Right ventricle myocardium inferior (tissue), 1 donor: ENCODE measurements around the gene SP3. TPM values are rescaled to one million over a fixed set of nuclear protein-coding genes. Genes with fewer than 3 reads are reported as not detected.

Experiments used
- ATAC-seq: fragments of 200-7000 bp; cut with Tn5 transposase; one replicate; pipeline ENCODE4 v1.9.1; 2020; ENCODE audit warnings: mild to moderate bottlenecking, moderate library complexity
- DNase-seq: peaks from one replicate; pipeline ENCODE4 v3.0.0; 2021; ENCODE audit errors: missing footprints
- intact Hi-C: fragments of 100-400 bp; cut with DNase I; formaldehyde crosslinking; loops from one replicate; pipeline ENCODE4 v1.11.0; 2022
- total RNA-seq: library from RNA; stranded (reverse); fragmentation: NEBNext Ultra II Directional; extraction: Animal tissue kit (Norgen Biotek cat#: 25700); gene quantifications from one replicate; pipeline ENCODE4 v1.2.1, GENCODE V29; 2021
- donor health status: DM: no; HTN: yes; CAD: no; lungs with severe emphysema.

Gene SP3
- total RNA-seq, 1 donor from 2014 or later: 41.2 TPM

DNA sequence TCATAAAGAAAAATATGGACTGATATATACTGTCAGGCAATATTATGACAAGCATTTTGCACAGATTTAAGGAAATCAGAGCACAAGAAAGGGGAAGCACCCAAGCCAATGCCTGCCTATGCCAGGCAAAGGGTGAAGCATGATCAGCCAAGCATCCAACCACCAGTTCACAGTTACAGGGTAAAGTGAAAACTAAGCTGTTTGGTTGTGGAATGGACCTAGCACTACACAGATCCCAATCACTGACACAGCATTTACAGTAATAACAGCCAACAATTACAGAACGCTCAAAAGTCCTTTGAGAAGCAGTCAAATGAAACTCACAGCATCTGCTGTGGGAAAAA lies 90.3 kb downstream of the SP3 start:
- ATAC-seq (no peak), DNase-seq (no peak)
- intact Hi-C loops: no loop called here

GRCh38 chr2:173874003-173874893 lies 90.9 kb downstream of the SP3 start:
- ATAC-seq (no peak), DNase-seq (no peak)
- intact Hi-C loops: no loop called here

DNA sequence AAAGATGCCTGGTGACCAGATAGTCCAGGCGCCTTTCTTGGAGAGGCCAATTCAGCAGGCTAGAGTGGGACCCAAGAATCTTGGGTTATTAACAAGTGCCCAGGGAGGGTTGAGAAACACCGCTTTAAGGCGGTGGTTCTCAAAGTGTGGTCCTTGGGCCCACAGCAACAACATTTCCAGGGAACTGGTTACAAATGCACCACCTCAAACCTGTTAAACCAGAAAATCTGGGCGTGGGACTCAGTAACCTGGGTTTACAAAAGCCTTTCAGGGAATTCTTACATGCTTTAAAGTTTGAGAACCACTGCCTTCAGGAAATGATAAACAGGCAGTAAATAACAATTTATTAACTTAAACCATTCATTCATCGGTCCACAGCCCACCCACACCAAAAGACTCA lies 92.5 kb downstream of the SP3 start:
- DNase-seq (no peak), ATAC-seq (no peak)
- intact Hi-C loops: no loop called here

- ATAC-seq (no peak), DNase-seq (no peak)
- intact Hi-C loops: no loop called here
Measured at GRCh38 chr2:173869244-173870229, 95.6 kb downstream of the SP3 start.

DNA sequence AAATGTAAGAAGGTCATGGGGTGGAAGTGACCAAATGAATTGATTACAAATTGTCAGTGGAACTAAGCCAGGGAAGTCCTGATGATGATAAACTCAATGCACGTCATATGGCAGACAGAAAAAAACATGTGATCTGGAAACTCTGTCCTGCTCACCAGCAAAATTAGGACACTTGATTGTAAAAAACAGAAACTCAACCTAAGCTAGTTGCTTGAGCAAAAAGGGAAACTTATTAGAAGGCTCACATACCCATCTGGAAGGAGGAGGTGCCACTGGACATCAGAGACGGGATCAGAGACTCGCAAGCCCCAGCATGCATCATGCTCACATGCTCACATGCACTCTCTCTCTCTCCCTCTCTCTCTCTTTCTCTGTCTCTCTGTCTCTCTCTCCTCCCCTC lies 96.8 kb downstream of the SP3 start:
- no peak for ATAC-seq
- intact Hi-C loops: no loop called here
- no peak for DNase-seq

GRCh38 chr2:173866874-173867618 lies 98.1 kb downstream of the SP3 start:
- DNase-seq (no peak), ATAC-seq (no peak)
- intact Hi-C loops: no loop called here

GRCh38 chr2:173865971-173866873 lies 99.0 kb downstream of the SP3 start:
- DNase-seq: no peak
- no peak for ATAC-seq
- intact Hi-C loops: no loop called here

GRCh38 chr2:173862612-173863217 lies 102.5 kb downstream of the SP3 start:
- intact Hi-C loops: no loop called here
- ATAC-seq (peak; percentile 25), DNase-seq (no peak)

GRCh38 chr2:173860566-173860965 lies 104.6 kb downstream of the SP3 start:
- DNase-seq: no peak
- intact Hi-C loops: no loop called here
- ATAC-seq: no peak

- intact Hi-C loops: no loop called here
- ATAC-seq (peak; percentile 56), DNase-seq (no peak)
Measured at GRCh38 chr2:173860082-173860481, 105.1 kb downstream of the SP3 start.

DNA sequence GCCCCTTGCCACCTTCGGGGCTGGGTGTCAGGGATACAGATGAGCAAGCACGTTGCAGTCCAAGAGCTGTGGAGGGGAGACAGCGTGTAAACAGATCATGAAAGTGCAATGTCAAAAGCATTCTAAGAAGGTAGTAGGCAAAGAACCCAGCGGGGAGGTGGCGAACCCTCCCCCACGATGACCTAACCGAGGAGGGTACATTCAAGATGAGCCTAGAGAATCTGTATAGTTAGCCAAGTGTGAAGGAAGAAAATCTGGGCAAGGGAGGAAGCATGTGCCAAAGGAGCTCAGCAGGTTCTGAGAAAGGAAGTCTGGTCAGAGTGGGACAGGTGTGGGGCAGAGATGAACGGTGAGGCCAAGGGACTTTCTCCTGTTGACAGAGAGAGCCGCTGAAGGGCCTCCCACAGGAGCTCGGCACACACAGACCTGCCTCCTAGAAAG lies 106.9 kb downstream of the SP3 start:
- DNase-seq: no peak
- intact Hi-C loops: no loop called here
- no peak for ATAC-seq
